Measurements from ENCODE around the gene TPTE. TPM values are rescaled to one million over a fixed set of nuclear protein-coding genes. Genes with fewer than 3 reads are reported as not detected.
"Not testable (repeated sequence)": the region's sequence is repeated elsewhere in the genome, so short reads cannot be mapped to it uniquely, and the experiment has no call there.

TPTE gene
- total and polyA plus RNA-seq, 2 donors (not counting 3 experiments of a cell fraction or from before 2014, with no cell fraction given) = not detected

- H3K4me1 ChIP-seq (ENCODE audit: control insufficient read depth, extremely low read depth, insufficient read depth, low read length) = no peaks in the 10 kb centered on the region
- TF ChIP-seq EZH2 (IDR thresholded peaks at IDR 0.05; ENCODE audit: borderline replicate concordance, low read depth, low read length, severe bottlenecking) = no peak
- no peak for TF ChIP-seq POLR2A (IDR thresholded peaks at IDR 0.05; ENCODE audit: low read depth, low read length)
- no peak for TF ChIP-seq JUN (IDR thresholded peaks at IDR 0.05; ENCODE audit: borderline replicate concordance, insufficient read depth, insufficient read length, low read depth)
- TF ChIP-seq CTCF (IDR thresholded peaks at IDR 0.05; ENCODE audit: extremely low read depth in 1 of 2, insufficient read depth in 1 of 2, low read depth in 1 of 2, low read length in 2 of 2) = no peak
- no peak for TF ChIP-seq MAX (IDR thresholded peaks at IDR 0.05; ENCODE audit: insufficient read depth, insufficient read length)
- TF ChIP-seq MYC (IDR thresholded peaks at IDR 0.05; ENCODE audit: low read depth, low read length) = no peak
- no peak for TF ChIP-seq GATA2 (IDR thresholded peaks at IDR 0.05; ENCODE audit: insufficient read depth, insufficient read length, low read depth, low read length)
- TF ChIP-seq FOS (IDR thresholded peaks at IDR 0.05; ENCODE audit: borderline replicate concordance, insufficient read depth, low read length) = no peak
- TF ChIP-seq POLR2AphosphoS5 (IDR thresholded peaks at IDR 0.05; ENCODE audit: insufficient read depth, low read depth, low read length) = no peak
- BruUV-seq (replicated peaks) = no TSS peak
- H3K36me3 ChIP-seq (ENCODE audit: control insufficient read depth in 2 of 2, extremely low read depth in 1 of 2, insufficient read depth in 2 of 2, low read length in 2 of 2) = no peaks in the 10 kb centered on the region
- intact Hi-C loops (cut with micrococcal nuclease) = no loop called here
- no peak overlapping the region for H3K27ac ChIP-seq (ENCODE audit: insufficient read depth, low read depth, low read length)
- H3K4me3 ChIP-seq (replicated peaks in 1 of 3; ENCODE audit: insufficient read depth in 1 of 3, low read depth in 1 of 3, low read length in 3 of 3) = no peak overlapping the region
- H3K9me3 ChIP-seq (replicated peaks; ENCODE audit: control insufficient read depth, insufficient read depth, low read length) = peaks cover 4% of the 10 kb centered on the region
- H4K20me1 ChIP-seq (replicated peaks; ENCODE audit: control insufficient read depth, extremely low read depth, insufficient read depth, low read length) = no peaks in the 10 kb centered on the region
- ChIA-PET POLR2A (no interaction called here), CTCF (no interaction called here)
- DNase-seq (ENCODE audit: low read depth, low spot score) (no peak), FAIRE-seq (no peak)
- H3K4me2 ChIP-seq (ENCODE audit: insufficient read depth, low read length) = no peak overlapping the region
- H3K79me2 ChIP-seq (ENCODE audit: control insufficient read depth, insufficient read depth, low read length) = no peaks in the 10 kb centered on the region
- H2AFZ ChIP-seq (ENCODE audit: low read depth, low read length) = no peak overlapping the region
- no peak overlapping the region for H3K9ac ChIP-seq (replicated peaks; ENCODE audit: extremely low read depth, insufficient read depth, low read length)
- dilution Hi-C loops (cut with MboI; ENCODE audit: extremely low pct_ligation_motif_present, low sequenced_read_pairs) = no loop called here
- no peaks in the 10 kb centered on the region for H3K9me1 ChIP-seq (replicated peaks; ENCODE audit: control insufficient read depth, extremely low read depth, insufficient read depth, low read length)
- no peaks in the 10 kb centered on the region for H3K27me3 ChIP-seq (ENCODE audit: control insufficient read depth in 2 of 2, insufficient read depth in 2 of 2, low read length in 2 of 2)
Measured at GRCh38 chr21:10627316-10627863, 106.0 kb downstream of the TPTE start.

GRCh38 chr21:10629239-10629638, 107.9 kb downstream of the TPTE start:
- H3K36me3 ChIP-seq (ENCODE audit: control insufficient read depth in 2 of 2, extremely low read depth in 1 of 2, insufficient read depth in 2 of 2, low read length in 2 of 2); intact Hi-C loops (cut with micrococcal nuclease); H3K4me2 ChIP-seq (ENCODE audit: insufficient read depth, low read length); CTCF ChIA-PET; H3K9me3 ChIP-seq (replicated peaks; ENCODE audit: control insufficient read depth, insufficient read depth, low read length); FAIRE-seq; H3K4me3 ChIP-seq (replicated peaks in 1 of 3; ENCODE audit: insufficient read depth in 1 of 3, low read depth in 1 of 3, low read length in 3 of 3); H3K9ac ChIP-seq (replicated peaks; ENCODE audit: extremely low read depth, insufficient read depth, low read length); POLR2A ChIA-PET; DNase-seq (ENCODE audit: low read depth, low spot score); H4K20me1 ChIP-seq (replicated peaks; ENCODE audit: control insufficient read depth, extremely low read depth, insufficient read depth, low read length); H3K4me1 ChIP-seq (ENCODE audit: control insufficient read depth, extremely low read depth, insufficient read depth, low read length); H3K79me2 ChIP-seq (ENCODE audit: control insufficient read depth, insufficient read depth, low read length); H2AFZ ChIP-seq (ENCODE audit: low read depth, low read length); dilution Hi-C loops (cut with MboI; ENCODE audit: extremely low pct_ligation_motif_present, low sequenced_read_pairs); BruUV-seq (replicated peaks); H3K9me1 ChIP-seq (replicated peaks; ENCODE audit: control insufficient read depth, extremely low read depth, insufficient read depth, low read length); H3K27me3 ChIP-seq (ENCODE audit: control insufficient read depth in 2 of 2, insufficient read depth in 2 of 2, low read length in 2 of 2); H3K27ac ChIP-seq (ENCODE audit: insufficient read depth, low read depth, low read length): not testable (repeated sequence)

GRCh38 chr21:10630829-10631228, 109.4 kb downstream of the TPTE start:
- FAIRE-seq; intact Hi-C loops (cut with micrococcal nuclease); H3K9ac ChIP-seq (replicated peaks; ENCODE audit: extremely low read depth, insufficient read depth, low read length); H3K4me1 ChIP-seq (ENCODE audit: control insufficient read depth, extremely low read depth, insufficient read depth, low read length); POLR2A ChIA-PET; H3K27ac ChIP-seq (ENCODE audit: insufficient read depth, low read depth, low read length); H3K4me2 ChIP-seq (ENCODE audit: insufficient read depth, low read length); H3K9me1 ChIP-seq (replicated peaks; ENCODE audit: control insufficient read depth, extremely low read depth, insufficient read depth, low read length); CTCF ChIA-PET; DNase-seq (ENCODE audit: low read depth, low spot score); dilution Hi-C loops (cut with MboI; ENCODE audit: extremely low pct_ligation_motif_present, low sequenced_read_pairs); H4K20me1 ChIP-seq (replicated peaks; ENCODE audit: control insufficient read depth, extremely low read depth, insufficient read depth, low read length); BruUV-seq (replicated peaks); H3K27me3 ChIP-seq (ENCODE audit: control insufficient read depth in 2 of 2, insufficient read depth in 2 of 2, low read length in 2 of 2); H3K79me2 ChIP-seq (ENCODE audit: control insufficient read depth, insufficient read depth, low read length); H2AFZ ChIP-seq (ENCODE audit: low read depth, low read length); H3K4me3 ChIP-seq (replicated peaks in 1 of 3; ENCODE audit: insufficient read depth in 1 of 3, low read depth in 1 of 3, low read length in 3 of 3); H3K9me3 ChIP-seq (replicated peaks; ENCODE audit: control insufficient read depth, insufficient read depth, low read length); H3K36me3 ChIP-seq (ENCODE audit: control insufficient read depth in 2 of 2, extremely low read depth in 1 of 2, insufficient read depth in 2 of 2, low read length in 2 of 2): not testable (repeated sequence)

Measured in endothelial cell of umbilical vein (primary cell).